ENCODE measurements around the gene TANGO2. TPM values are rescaled to one million over a fixed set of nuclear protein-coding genes. Genes with fewer than 3 reads are reported as not detected.

The TANGO2 gene
- total and polyA plus RNA-seq, 9 of the 15 experiments (the other 6 are each of a cell fraction or from before 2014, with no cell fraction given) = 15.5 to 94.9 (median 70.1) TPM

GRCh38 chr22:20058989-20059770 lies 38.3 kb downstream of the TANGO2 start (continued):
- TF ChIP-seq CTCFL (IDR thresholded peaks at IDR 0.05; ENCODE audit: borderline replicate concordance, insufficient read depth, low read depth, low read length, poor library complexity, severe bottlenecking) (no peak), ZNF668 (CRISPR knock-in tag; IDR thresholded peaks at IDR 0.05) (0 out of 2 replicates have a peak, but pooled peaks have one; percentile 3), CAMTA2 (CRISPR knock-in tag; conservative IDR thresholded peaks at IDR 0.05) (no peak; the same call in 1 of the 2 replicates), ZNF699 (CRISPR knock-in tag; IDR thresholded peaks at IDR 0.05; ENCODE audit: insufficient replicate concordance) (peak; percentile 66), MITF (IDR thresholded peaks at IDR 0.05) (no peak), STAT5B (CRISPR knock-in tag; IDR thresholded peaks at IDR 0.05) (no peak), HMG20A (CRISPR knock-in tag; conservative IDR thresholded peaks at IDR 0.05) (no peak), ZBTB2 (IDR thresholded peaks at IDR 0.05) (peak; percentile 62), HDAC1 (IDR thresholded peaks at IDR 0.05) (peak in 1 of 2 experiments; percentile 42; a peak in 2 of 4 replicates), ILF3 (IDR thresholded peaks at IDR 0.05; ENCODE audit: borderline replicate concordance) (no peak), ERF (CRISPR knock-in tag; IDR thresholded peaks at IDR 0.05) (no peak), HDGF (IDR thresholded peaks at IDR 0.05) (peak; percentile 92), PHF21A (IDR thresholded peaks at IDR 0.05; ENCODE audit: borderline replicate concordance, low read depth) (no peak), SMARCA4 (IDR thresholded peaks at IDR 0.05) (peak; percentile 87), ZNF239 (CRISPR knock-in tag; IDR thresholded peaks at IDR 0.05) (peak; percentile 70), ZFP36 (IDR thresholded peaks at IDR 0.05; ENCODE audit: low read depth, low read length, partially characterized antibody) (peak; percentile 56), RFX7 (CRISPR knock-in tag; IDR thresholded peaks at IDR 0.05) (0 out of 2 replicates have a peak, but pooled peaks have one; percentile 7), ZKSCAN3 (CRISPR knock-in tag; IDR thresholded peaks at IDR 0.05) (no peak), PPARD (CRISPR knock-in tag; IDR thresholded peaks at IDR 0.05) (no peak), ZNF589 (CRISPR knock-in tag; IDR thresholded peaks at IDR 0.05; ENCODE audit: low read depth) (no peak), RAD51 (IDR thresholded peaks at IDR 0.05; ENCODE audit: borderline replicate concordance, low read depth) (no peak; the same call in 1 of the 2 replicates), RFX1 (IDR thresholded peaks at IDR 0.05) (no peak), PKNOX1 (IDR thresholded peaks at IDR 0.05) (no peak; the same call in 1 of the 2 replicates), FOXJ2 (tag; IDR thresholded peaks at IDR 0.05) (no peak), CBFA2T2 (conservative IDR thresholded peaks at IDR 0.05) (no peak)

Measured in K562 (cell line).